ENCODE data around the gene CDYL2. TPM values are rescaled to one million over a fixed set of nuclear protein-coding genes. Genes with fewer than 3 reads are reported as not detected.

CDYL2 gene
- total RNA-seq, 6 donors from 2014 or later: 6.0 to 16.7 (median 8.0) TPM

- no peak overlapping the region for H3K4me3 ChIP-seq
- no peaks in the 10 kb centered on the region for H3K9me3 ChIP-seq
- 77 to 82% methylated on average over 6 of the region's 6 CpGs for WGBS, 2 donors
- H3K27ac ChIP-seq: no peak overlapping the region
- ATAC-seq (ENCODE audit: low FRiP score in 2 of 2) (no peak), DNase-seq (no peak)
- no peaks in the 10 kb centered on the region for H3K27me3 ChIP-seq
- H3K4me1 ChIP-seq: no peaks in the 10 kb centered on the region
- no peak for TF ChIP-seq POLR2AphosphoS5 (IDR thresholded peaks at IDR 0.05)
- no peak for TF ChIP-seq CTCF (IDR thresholded peaks at IDR 0.05)
- no peak for TF ChIP-seq POLR2A (IDR thresholded peaks at IDR 0.05)
- TF ChIP-seq EP300 (IDR thresholded peaks at IDR 0.05): no peak
- H3K36me3 ChIP-seq: no peaks in the 10 kb centered on the region
Measured at GRCh38 chr16:80759419-80760162, 44.8 kb downstream of the CDYL2 start.

GRCh38 chr16:80754476-80754875, 49.9 kb downstream of the CDYL2 start:
- Histone ChIP-seq H3K9me3 (no peaks in the 10 kb centered on the region), H3K4me1 (peaks cover 0 to 6% (median 4%) of the 10 kb centered on the region in 4 donors), H3K27ac (no peak overlapping the region), H3K36me3 (no peaks in the 10 kb centered on the region), H3K4me3 (no peak overlapping the region), H3K27me3 (no peaks in the 10 kb centered on the region)
- WGBS, 2 donors: 90 to 94% methylated on average over 5 of the region's 5 CpGs
- TF ChIP-seq CTCF (IDR thresholded peaks at IDR 0.05): no peak
- no peak for TF ChIP-seq POLR2A (IDR thresholded peaks at IDR 0.05)
- no peak for TF ChIP-seq EP300 (IDR thresholded peaks at IDR 0.05)
- no peak for TF ChIP-seq POLR2AphosphoS5 (IDR thresholded peaks at IDR 0.05)
- ATAC-seq (ENCODE audit: low FRiP score in 2 of 2): no peak
- DNase-seq: no peak

GRCh38 chr16:80752541-80752940, 51.9 kb downstream of the CDYL2 start:
- 96 to 100% methylated on average over 2 of the region's 2 CpGs for WGBS, 2 donors
- no peaks in the 10 kb centered on the region for H3K9me3 ChIP-seq
- H3K27me3 ChIP-seq: no peaks in the 10 kb centered on the region
- no peaks in the 10 kb centered on the region for H3K36me3 ChIP-seq
- H3K27ac ChIP-seq: no peak overlapping the region
- H3K4me3 ChIP-seq: no peak overlapping the region
- no peak for TF ChIP-seq CTCF (IDR thresholded peaks at IDR 0.05)
- TF ChIP-seq POLR2A (IDR thresholded peaks at IDR 0.05): no peak
- no peak for TF ChIP-seq POLR2AphosphoS5 (IDR thresholded peaks at IDR 0.05)
- no peak for TF ChIP-seq EP300 (IDR thresholded peaks at IDR 0.05)
- peaks cover 0 to 6% (median 4%) of the 10 kb centered on the region in 4 donors for H3K4me1 ChIP-seq
- no peak for ATAC-seq (ENCODE audit: low FRiP score in 2 of 2)
- DNase-seq: no peak

- H3K27ac ChIP-seq: no peak overlapping the region
- TF ChIP-seq POLR2A (IDR thresholded peaks at IDR 0.05) (no peak), CTCF (IDR thresholded peaks at IDR 0.05) (no peak), EP300 (IDR thresholded peaks at IDR 0.05) (no peak), POLR2AphosphoS5 (IDR thresholded peaks at IDR 0.05) (no peak)
- DNase-seq (peak in 1 of 2 donors; percentile 35), ATAC-seq (ENCODE audit: low FRiP score in 2 of 2) (peak in 1 of 2 donors; percentile 26)
- peaks cover 0 to 6% (median 4%) of the 10 kb centered on the region in 4 donors for H3K4me1 ChIP-seq
- WGBS, 2 donors: 43% methylated on average over 3 of the region's 3 CpGs
- no peaks in the 10 kb centered on the region for H3K36me3 ChIP-seq
- no peaks in the 10 kb centered on the region for H3K27me3 ChIP-seq
- H3K9me3 ChIP-seq: no peaks in the 10 kb centered on the region
- H3K4me3 ChIP-seq: no peak overlapping the region
Measured at GRCh38 chr16:80751167-80751566, 53.2 kb downstream of the CDYL2 start.

- no peak for ATAC-seq (ENCODE audit: low FRiP score in 2 of 2)
- WGBS, 2 donors: 82 to 85% methylated on average over 4 of the region's 4 CpGs
- no peak overlapping the region for H3K4me3 ChIP-seq
- H3K9me3 ChIP-seq: no peaks in the 10 kb centered on the region
- H3K36me3 ChIP-seq: no peaks in the 10 kb centered on the region
- TF ChIP-seq POLR2A (IDR thresholded peaks at IDR 0.05): no peak
- no peak for TF ChIP-seq EP300 (IDR thresholded peaks at IDR 0.05)
- TF ChIP-seq CTCF (IDR thresholded peaks at IDR 0.05): no peak
- no peak for TF ChIP-seq POLR2AphosphoS5 (IDR thresholded peaks at IDR 0.05)
- H3K4me1 ChIP-seq: peaks cover 0 to 2% (median under 1%) of the 10 kb centered on the region in 4 donors
- DNase-seq: no peak
- no peaks in the 10 kb centered on the region for H3K27me3 ChIP-seq
- H3K27ac ChIP-seq: no peak overlapping the region
Measured at GRCh38 chr16:80746231-80746630, 58.2 kb downstream of the CDYL2 start.
